ENCODE data around the gene TMEM131.
"Not testable (repeated sequence)": the region's sequence is repeated elsewhere in the genome, so short reads cannot be mapped to it uniquely, and the experiment has no call there.

Gene TMEM131

DNA sequence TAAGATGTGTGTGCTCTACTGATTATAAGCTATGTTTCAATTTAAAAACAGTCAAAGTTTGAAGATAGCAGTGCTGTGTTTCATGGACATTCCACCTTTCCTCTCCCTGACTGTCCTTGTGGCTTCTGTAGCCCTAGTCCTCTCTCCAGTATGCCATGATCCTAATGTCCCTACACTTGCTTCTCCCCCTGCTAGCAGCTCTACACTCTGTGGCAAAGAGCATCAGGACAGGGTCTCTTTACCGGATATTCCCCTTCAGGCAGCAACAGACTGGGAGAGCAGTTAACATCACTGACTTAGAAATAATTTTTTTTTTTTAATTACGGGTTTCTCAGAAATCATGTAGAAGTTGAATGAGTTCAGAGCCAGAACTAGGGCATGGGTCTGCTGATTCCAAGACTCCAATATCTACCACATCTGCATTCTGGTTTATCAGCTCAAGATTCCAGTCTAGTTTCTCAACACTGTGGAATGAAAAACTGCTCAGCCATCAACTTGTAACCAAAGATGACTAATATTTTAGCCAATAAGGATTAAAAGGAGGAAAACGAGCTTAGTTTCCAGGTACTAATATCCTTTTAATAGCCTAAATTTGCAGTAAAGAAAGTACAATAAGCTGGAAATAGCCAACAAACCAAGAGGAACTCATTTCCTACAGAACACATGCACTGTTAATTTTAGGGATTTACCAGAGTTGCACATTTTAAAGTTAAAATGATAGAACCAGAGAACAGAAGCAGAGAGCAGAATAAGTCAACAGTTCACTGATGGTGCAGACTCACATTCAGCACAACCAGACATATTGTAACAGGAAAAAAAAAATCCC is 45.2 kb downstream of the TMEM131 start:
- DNase-seq = no peak

DNA sequence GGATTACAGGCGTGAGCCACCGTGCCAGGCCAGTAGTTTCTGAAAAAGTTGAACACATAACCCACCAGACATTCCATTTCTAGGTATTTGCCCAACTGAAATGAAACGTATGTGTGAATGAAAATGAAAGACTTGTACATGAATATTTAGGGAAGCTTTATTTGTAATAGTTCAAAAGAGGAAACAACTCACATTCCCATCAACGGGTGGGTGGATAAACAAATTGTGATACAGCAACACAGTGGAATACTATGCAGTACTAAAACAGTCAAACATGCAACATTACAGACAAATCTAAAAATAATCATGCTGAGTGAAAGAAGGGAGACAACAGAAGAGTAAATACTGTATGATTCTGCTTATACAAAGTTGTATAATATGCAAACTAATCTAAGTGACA is 46.8 kb downstream of the TMEM131 start:
- no peak for DNase-seq

DNA sequence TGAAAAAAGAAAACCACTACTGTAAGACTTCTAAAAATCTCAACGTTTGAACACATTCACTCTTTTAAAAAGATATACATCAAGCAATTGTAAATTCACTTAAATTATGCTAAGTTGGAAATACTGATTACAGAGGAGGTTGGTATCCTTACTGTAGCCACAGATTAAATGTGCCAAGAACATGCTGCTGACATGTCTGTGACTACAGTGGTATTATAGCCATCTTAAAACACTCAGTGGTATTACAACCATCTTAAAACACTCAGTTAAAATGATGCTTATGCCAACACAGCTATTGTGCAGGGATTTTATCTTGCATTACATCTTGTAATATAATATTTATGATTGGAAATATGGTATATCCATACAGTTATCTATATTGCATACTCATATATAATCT is 50.0 kb downstream of the TMEM131 start:
- no peak for DNase-seq

DNA sequence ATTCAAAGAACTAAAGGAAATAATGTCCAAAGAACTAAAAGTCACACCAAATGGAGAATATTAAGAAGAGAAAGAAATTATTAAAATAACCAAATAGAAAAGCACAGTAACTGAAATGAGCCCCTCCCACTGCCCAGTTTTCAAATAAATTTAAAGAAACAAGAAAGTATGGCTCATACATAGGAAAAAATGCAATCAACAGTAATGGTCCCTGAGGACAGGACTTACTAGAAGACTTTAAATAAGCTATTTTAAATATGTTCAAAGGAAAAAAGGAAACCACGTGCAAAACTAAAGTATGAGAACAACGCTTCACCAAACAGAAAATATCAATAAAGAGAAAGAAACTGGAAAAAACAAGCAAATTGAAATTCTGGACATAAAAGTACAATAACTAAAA is 58.9 kb downstream of the TMEM131 start:
- DNase-seq = no peak

DNA sequence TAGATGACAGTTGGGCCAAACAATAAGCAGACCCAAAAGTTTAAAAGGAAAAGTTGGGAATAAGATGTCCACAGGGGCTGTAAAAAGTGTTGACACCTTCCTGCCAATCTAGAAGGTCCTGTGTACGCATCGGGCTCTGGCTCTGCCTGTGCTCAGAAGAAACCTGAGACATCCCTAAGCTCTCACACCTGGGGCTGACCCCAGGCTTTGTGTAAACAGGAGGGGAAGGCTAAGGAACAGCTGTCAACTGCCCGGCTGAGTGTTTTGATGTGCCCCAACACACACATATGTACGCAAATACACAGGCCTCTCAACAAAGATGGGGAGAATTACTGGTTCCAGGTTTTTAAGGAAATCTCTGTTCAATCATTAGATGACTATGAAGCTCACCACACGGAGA is 59.5 kb downstream of the TMEM131 start:
- DNase-seq = no peak

DNA sequence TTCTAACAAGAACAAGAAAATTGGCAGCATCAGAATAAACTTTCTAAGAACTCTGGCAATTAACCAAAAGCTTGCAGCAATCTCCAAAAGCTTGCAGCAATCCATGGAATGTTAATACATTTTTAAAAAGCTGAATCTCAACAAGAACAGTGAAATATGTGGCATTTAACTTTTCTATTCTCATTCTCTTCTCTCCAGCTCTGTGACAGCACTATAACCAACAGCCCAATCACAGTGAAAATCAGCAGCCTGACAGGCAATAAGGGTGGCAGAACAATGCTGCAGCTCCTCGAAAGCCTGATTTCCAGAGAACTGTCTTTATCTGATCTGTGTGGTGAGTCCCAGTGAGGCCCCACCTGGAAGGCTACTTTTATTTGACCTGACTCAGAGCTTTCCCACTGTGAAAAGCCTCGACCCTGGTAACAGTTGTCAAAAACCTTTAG is 60.0 kb downstream of the TMEM131 start:
- peak in 1 of 5 experiments; percentile 60 for DNase-seq

DNA sequence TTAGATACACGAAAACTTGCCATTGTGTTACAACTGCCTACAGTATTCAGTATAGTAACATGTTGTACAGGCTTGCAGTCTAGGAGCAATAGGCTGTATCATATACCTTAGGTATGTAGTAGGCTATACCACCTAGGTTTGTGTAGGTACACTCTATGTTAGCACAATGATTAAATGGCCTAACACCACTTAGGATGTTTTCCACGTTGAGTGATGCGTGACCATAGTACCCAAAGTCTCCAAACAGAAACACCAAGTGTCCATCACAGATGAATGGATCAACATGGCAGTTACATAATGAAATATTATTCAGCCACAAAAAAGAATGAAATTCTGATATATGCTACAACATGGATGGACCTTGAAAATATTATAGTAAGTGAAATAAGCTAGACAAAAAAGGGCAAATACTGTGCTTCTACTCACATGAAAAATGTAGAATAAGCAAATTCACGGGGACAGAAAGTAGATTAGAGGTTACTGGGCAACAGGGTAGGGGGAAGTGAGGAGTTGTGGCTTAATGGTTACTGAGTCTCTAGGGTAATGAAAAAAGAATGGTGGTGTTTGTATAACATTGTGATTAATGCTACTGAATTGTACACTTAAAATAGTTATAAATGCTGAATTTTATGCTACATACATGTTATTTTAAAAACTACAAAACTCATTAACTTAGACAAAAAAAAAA is 62.6 kb downstream of the TMEM131 start:
- no peak for DNase-seq

DNA sequence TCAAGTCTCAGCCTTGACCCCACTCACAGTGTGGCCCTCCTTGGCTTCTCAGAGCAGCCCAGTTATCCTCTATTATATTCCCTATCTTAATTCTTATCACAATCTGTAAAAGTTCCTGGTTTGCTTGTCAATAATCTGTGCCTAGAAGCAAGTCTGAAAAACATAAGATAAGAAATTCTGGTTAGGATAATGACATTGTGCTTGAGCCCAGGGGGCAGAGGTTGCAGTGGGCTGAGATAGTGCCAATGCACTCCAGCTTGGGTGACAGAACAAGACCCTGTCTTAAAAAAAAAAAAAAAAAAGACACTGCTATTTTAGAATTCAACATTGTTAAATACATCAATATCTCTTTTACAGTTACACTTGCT is 63.9 kb downstream of the TMEM131 start:
- no peak for DNase-seq

DNA sequence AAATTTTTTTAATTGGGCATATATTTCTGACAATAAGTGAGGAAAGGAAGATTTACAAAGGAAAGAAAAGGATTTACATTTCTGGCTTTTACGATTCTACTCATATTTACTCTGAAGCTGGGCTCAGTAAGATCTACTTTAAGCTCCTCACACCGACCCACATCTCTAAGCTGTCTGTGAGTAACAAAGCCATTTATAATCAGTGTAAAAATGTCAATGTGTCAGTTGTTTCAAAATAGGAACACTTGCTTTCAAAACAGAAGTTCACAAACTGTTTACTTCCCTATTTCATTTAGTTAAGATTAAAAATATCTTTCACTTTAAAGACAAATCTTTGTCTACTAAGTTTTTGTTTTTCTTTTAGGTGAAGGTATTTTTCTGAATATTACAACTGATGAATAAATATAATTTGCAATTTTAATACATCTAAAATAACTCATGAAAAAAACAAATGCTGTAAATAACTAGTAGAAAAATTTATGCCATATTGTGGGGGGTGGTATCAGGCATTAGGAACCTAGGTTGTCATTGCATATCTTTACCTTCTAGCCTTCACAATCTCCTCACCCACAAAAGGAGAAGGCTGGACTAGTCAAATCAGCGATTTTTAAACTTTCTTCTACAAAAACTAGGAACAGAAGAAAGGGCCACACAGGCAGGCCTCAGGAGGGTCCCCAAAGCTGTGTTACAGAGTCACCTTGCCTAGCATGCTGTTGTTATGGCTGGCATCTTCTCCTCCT is 64.5 kb downstream of the TMEM131 start:
- no peak for DNase-seq

DNA sequence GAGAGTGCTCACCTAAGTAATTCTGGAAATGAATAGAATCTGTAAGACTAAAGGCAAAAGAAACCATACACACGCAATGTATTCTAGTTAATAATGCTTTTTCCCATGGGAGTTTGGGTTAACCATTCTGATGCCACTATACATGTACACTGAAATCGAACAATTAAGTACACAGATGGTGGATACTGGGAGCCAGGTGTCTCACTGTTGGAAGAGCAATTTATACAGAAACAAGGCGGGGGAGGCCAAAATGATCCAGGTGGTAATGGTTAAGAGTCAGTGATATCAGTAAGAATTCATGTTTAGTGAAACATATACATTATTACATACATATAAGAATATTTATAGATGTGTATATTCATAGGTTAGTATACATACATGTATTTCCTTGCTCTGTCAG is 67.2 kb downstream of the TMEM131 start:
- no peak for DNase-seq

DNA sequence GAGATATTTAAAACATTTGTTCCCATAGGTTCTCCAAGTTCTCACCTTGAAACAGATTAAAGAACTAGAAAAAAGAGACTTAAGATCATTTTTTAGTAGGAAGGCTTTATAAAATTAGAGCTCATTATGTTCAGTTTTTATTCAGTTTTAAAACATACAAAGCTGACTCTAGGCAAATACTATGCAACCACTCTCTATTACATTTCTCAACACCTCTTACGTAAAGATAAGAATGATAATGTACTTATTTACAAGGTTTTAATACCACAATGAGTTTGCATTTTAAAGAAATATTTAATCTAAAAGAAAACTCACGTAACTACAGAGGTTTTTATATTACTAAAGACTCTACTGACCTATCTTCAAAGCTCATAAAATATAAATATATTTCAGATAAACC is 68.8 kb downstream of the TMEM131 start:
- DNase-seq = no peak

DNA sequence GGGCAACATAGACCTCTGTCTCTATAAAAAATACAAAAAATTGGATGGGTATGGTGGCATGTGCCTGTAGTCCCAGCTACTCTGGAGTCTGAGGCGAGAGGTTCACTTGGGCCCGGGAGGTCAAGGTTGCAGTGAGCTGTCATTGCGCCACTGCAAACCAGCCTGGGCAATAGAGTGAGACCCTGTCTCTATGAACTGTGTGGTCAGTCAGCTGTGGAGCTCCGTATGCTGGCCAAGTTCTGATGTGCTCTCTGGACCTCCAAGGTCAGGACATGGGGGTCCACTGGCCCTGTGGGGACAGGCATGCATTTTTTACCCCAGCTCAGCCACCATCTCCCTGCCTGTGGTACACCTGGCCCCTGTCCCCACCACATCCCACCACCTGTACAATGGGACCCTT is 71.6 kb downstream of the TMEM131 start:
- no peak for DNase-seq

DNA sequence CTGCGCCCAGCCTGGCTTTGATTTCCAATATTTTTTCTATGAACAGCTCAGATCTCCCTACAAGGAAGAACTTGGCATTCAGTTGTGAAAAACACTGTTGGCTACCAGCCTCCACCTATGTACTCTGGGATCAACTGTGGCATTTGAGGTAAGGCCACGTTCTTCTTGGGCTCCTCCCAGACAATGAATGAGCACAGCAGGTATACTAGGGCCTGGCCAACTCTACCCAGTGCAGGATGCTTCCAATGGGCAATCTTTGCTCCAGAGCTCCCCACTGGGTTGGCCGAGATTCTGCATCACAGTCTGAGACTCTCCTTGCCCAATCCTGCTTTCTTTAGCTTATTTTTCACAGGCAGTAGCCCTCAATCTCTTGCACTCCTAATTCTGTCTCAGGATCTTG is 75.9 kb downstream of the TMEM131 start:
- no peak for DNase-seq

DNA sequence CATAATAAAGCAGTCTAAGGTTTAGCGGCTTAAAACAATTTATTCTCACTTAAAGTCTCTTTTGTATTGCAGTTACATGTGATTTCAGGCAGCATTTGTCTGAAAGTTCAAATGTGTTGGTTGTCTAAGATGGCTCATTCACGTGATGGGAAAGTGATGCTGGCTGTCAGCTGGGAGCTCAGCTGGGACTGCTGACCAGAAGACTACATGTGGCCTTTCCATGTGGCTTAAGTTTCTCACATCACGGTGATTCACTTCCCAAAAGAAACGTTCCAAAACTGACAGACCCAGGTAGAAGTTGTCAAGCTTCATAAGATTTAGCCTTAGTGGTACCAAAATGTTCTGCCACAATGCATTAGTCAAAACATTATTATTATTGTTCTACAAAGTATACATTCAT is 76.9 kb downstream of the TMEM131 start:
- DNase-seq = no peak

DNA sequence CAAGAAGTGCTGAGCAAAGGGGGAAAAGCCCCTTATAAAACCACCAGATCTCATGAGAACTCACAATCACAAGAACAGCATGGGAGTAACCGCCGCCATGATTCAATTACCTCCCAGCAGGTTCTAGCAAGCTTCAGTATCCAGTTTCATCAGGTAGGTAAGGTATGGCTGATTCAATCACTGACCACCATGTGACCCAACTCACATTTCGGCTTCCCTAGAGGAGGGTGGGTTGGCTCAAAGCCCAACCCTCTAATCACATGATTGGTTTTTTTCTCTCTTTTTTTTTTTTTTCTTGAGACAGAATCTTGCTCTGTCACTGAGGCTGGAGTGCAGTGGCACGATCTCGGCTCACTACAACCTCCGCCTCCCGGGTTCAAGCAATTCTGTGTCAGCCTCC is 78.1 kb downstream of the TMEM131 start:
- not testable (repeated sequence) for DNase-seq

DNA sequence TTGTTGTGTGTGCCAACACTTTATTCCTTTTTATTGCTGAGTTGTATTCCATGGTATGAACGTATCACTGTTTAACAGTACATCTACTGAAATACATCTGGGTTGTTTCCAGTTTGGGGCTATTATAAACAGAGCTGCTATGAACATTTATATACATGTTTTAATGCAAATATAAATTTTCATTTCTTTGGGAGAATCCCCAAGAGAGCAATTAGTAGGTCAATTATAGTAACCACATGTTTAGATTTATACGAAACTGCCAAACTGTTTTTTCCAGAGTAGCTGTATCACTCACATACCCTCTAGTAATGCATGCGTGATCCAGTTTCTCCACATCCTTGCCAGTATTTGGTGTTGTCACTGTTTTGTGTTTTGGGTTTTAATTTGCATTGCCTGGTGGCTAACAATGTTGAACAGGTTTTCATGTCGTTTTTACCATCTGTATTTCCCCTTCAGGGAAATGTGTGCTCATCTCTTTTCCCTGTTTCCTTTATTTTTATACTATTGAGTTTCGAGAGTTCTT is 81.0 kb downstream of the TMEM131 start:
- DNase-seq = no peak

DNA sequence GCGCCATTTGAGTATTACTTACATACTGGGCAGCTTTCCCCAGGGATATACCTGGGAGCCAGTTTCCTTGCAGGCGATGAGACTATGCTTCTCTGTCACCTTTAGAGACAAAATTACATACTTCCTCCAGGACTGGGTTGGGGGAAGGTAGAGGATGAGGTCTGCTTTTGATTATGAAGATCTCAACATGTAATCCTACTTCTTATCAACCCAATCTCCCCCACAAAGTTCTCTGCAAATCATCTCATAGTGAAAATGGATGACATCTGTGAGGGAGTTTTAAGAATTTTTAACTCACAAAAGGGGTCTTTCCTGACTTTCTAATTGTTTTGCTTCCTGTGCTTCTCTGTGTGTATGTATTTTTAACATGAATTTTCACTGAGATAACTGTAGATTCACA is 81.9 kb downstream of the TMEM131 start:
- peak in 1 of 5 experiments; percentile 71 for DNase-seq

DNA sequence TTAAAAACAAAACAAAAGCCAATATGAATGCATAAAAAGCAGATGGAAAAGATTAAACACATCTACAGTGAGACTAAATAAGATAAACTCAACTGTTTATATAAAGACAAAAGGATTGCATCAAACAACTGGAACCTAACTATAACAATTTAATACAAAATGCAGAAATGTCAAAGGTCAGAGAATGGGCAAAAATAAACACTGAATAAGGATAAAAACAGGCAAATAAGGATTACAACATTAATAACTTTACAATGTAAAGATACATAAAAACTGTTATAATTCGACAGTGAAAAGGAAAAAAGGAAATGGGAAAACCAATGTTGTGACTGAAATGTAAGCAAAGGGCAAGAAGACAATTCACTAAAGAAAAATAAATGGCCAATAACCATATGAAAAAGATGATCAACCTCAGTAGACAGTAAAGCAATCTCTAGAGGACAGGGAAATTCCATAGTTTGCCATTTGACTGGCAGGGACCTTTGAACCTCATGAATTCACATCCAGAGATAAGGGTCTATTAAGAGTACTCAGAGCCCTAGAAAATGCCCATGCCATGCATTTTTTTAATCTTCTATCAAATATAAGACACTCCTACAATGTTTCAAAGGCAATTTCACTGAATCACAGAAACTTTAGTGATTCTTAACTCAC is 83.7 kb downstream of the TMEM131 start:
- DNase-seq = no peak

DNA sequence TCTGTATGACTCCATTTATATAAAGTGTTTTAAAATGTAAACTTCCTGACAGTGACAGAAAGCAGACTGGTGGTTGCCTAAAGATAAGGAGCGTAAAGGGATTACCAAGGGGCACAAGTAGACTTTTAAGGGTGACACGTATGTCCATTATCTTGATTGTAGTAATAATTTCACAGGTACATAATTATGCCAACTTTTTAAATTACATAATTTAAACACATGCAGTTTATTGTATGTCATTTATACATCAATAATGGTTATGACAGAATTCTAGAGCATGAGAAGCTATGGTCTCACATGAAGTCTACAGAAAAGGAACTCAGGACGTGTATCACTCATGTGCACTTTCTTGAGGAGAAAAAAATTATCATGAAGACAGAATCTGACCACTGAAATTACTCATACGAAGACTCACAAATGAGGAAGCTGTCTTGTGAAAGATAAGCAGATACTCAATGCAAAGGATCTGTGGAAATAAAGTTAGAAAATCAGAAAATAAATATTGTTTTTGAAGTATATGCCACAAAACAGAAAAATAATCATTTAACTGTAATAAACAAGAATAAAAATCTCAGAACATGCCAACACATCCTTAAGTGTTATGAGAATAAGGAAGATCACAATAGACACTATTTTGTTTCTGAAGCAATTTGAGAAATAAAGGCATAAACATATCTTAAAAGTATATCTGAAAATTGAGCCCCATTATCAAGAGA is 84.4 kb downstream of the TMEM131 start:
- peak in 1 of 5 experiments; percentile 80 for DNase-seq

DNA sequence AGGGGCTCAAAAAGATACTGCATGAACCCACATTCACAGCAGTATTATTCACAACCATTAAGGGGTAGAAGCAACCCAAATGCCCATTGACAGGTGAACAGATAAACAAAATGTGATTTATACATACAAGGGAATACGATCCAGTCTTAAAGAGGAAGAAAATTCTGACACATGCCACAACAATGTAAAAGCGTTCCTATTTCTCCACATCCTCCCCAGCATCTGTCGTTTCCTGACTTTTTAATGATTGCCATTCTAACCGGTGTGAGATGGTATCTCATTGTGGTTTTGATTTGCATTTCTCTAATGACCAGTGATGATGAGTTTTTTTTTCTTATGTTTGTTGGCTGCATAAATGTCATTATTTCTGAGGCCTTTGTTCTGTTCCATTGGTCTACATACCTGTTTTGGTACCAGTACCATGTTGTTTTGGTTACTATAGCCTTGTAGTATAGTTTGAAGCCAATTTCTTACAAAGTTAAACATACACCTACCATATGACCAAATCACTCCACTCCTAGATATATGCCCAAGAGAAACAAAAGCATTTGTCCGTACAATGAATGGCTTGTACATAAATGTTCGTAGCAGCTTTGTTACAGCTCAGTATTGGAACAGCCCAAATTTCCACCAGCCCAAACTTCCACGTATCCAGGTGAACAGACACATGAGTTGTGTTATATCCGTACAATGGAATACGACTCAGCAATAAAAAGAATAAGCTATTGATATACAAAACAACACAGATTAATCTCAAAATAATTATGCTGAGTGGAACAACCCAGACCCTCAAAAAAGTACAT is 85.1 kb downstream of the TMEM131 start:
- DNase-seq = no peak

DNA sequence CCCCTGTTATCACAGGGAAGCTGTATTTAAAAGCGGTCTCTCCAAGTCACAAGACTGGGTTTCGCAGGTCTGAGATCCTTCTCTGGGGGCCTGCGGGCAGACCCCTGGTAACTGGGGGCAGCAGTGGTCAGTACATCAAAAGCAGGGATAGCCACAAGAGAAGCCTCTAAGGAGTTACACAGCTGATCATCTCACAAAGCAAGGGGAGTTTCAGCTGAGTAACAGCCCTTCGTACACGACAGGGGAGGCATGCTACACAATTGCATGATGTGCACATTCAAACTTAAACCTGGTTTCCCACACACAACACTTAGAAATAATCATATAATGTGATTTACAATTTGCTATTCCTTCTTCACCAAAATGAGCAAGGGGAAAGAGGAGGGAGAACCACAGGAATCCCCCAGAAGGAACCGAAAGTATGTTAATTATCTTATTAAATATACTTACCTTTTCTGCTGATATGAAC is 87.5 kb downstream of the TMEM131 start:
- DNase-seq = no peak

All from T-helper 2 cell (primary cell).